ENCODE results near the gene PLEKHA3. TPM values are rescaled to one million over a fixed set of nuclear protein-coding genes. Genes with fewer than 3 reads are reported as not detected.

Gene PLEKHA3
- total and polyA plus RNA-seq, 10 of the 15 experiments (the other 5 are each of a cell fraction or from before 2014, with no cell fraction given) = 1.4 to 21.1 (median 7.4) TPM

GRCh38 chr2:178478439-178479274, 1.6 kb upstream of the PLEKHA3 start, which contains the start of gene FKBP7 (continued):
- TF ChIP-seq BCL3 (IDR thresholded peaks at IDR 0.05; ENCODE audit: borderline replicate concordance, insufficient read depth, low read depth, low read length, poor library complexity, severe bottlenecking) (no peak), ETV6 (conservative IDR thresholded peaks at IDR 0.05 in 1 of 2, IDR thresholded peaks at IDR 0.05 in 1 of 2; ENCODE audit: borderline replicate concordance in 1 of 2, low read depth in 1 of 2) (no peak), PKNOX1 (IDR thresholded peaks at IDR 0.05) (no peak; the same call in 1 of the 2 replicates), TBL1XR1 (IDR thresholded peaks at IDR 0.05; ENCODE audit: low read depth, low read length) (0 out of 2 replicates have a peak, but pooled peaks have one; percentile 29), ZBTB40 (IDR thresholded peaks at IDR 0.05; ENCODE audit: borderline replicate concordance) (no peak), PBX3 (IDR thresholded peaks at IDR 0.05; ENCODE audit: insufficient replicate concordance, low read depth, low read length) (no peak), ZNF622 (IDR thresholded peaks at IDR 0.05) (no peak), NFYA (IDR thresholded peaks at IDR 0.05; ENCODE audit: borderline replicate concordance, low read depth, low read length) (no peak)

Data from GM12878 (cell line).